ENCODE measurements around the gene HPSE2.
A peak's percentile ranks its signal among the peaks of the same experiment; 100 is the strongest.

The HPSE2 gene

DNA sequence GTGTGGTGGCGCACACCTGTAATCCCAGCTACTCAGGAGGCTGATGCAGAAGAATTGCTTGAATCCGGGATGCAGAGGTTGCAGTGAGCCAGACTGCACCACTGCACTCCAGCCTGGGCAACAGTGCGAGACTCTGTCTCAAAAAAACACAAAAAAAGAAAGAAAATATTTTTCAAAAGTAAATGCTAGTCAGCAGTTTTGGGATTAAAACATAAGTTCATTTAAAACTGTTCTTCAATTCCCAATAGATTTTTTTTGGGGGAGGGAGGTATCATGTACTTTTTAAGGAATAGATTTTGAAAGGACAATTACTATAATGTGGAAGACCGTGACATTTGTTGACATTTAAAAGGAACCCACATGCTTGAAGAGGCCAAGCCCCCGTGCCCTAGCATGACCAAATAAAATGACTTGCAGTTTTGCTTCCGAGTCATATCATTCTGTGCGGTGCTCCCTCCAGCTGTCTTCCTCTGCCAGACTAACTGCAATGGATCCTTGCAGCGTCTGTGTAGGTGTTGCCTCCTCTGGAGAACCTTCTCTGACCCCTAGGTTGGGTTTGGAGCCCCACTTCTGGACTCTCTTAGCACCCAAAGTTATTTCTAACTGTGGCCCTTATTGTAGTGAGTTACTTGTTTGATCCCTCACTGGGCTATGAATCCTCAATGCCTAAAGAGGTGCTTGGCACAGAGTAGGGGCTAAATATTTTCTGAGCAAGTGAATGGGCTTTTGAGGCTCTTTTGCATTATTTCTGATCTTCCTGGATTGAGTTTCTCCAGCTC lies 771.5 kb downstream of the HPSE2 start:
- DNase-seq (ENCODE audit: low read depth in 2 of 2): no peak

DNA sequence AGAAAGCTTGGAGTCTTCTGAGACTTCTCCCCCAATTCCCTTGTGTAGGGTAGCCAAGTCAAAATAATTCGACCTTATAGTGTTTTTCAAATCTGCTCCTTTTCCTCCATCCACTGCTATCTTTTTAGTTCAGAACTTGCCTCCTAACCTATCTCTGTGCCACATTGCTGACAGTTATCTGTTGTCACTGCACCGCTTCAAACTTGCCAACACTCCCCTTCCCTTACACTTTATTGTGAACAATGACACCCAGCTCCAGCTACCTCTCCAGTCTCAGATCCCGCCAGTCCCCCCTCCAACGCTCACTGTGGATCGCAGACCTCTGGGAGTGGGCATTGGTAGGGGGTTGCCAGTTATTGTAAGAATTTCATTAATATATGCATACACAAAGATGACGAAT lies 772.6 kb downstream of the HPSE2 start:
- DNase-seq (ENCODE audit: low read depth in 2 of 2): no peak

DNA sequence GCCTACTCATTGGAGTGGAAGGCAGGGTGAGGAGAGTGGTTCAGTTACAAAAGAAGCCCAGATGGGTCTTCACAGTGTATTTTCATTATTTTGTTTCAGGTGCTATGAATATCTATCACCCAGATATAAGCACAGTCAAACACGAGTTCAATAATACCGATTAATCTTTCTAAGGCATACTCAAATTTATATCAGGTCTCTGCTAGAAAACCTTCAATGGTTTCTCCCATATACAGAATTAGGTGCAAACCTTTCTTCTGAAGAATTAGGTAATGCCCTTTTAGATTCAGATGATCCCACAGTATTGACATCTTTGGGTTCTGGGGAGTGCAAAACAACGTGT lies 774.2 kb downstream of the HPSE2 start:
- no peak for DNase-seq (ENCODE audit: low read depth in 2 of 2)

- DNase-seq (ENCODE audit: low read depth in 2 of 2): no peak
These were observed 774.7 kb downstream of the HPSE2 start for GRCh38 chr10:98460837-98461499.

- no peak for DNase-seq (ENCODE audit: low read depth in 2 of 2)
These were observed 776.6 kb downstream of the HPSE2 start for GRCh38 chr10:98458809-98459784.

DNA sequence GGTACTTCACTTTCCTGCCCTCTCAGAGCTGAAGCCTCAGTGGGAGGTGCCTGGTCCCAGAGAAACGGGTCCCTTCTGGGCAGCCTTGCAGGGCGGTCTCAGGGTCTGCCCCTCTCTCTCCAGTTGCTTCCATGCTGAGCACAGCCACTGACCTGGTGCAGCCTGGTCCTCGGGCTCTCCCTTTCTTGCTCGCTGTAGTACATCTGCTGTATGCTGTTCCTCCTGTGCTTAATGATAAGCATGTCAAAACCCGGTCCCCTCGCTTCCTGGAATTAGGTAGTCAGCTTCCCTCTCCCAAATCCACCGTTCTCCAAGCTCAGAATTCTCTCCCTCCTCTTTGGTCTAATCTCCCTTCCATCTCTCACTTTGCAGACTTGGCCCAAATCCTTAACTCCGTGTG lies 777.9 kb downstream of the HPSE2 start:
- no peak for DNase-seq (ENCODE audit: low read depth in 2 of 2)

DNA sequence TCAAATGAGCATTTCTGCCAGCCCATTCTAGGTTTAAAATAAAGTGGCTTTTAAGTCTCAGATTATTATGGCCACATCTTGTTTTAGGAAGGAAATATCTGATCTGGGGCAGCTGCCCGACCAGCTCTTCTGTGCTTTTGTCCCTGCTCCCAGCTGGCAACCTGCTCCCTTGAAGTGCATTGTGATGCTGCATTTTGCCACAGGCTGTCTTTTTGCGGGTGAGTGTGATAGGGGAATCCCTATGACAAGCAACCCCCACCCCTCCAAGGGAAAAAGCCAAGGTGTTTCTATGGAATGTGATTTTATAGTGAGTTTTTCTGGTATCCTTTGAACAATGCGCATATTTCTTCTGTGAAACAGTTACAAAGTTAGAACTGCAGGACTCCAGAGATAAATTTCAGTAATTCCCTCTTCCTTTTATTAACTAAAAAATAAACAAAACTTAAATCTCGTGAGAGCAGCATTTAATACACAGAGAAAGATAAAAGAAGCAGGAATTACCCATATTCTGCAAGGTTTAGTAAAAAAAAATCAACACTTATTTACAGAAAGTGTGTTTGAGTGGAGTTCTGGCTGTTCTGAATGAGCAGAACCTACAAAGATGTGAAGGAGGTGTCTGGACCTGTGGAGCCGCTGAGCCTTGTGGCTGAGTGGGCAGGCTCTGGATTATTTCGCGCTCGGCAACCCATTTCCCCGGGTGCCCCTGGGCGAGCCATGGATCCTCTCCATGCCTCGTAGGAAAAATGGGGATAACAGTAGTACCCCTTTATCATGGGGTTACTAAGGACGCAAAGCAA lies 778.8 kb downstream of the HPSE2 start:
- no peak for DNase-seq (ENCODE audit: low read depth in 2 of 2)

DNA sequence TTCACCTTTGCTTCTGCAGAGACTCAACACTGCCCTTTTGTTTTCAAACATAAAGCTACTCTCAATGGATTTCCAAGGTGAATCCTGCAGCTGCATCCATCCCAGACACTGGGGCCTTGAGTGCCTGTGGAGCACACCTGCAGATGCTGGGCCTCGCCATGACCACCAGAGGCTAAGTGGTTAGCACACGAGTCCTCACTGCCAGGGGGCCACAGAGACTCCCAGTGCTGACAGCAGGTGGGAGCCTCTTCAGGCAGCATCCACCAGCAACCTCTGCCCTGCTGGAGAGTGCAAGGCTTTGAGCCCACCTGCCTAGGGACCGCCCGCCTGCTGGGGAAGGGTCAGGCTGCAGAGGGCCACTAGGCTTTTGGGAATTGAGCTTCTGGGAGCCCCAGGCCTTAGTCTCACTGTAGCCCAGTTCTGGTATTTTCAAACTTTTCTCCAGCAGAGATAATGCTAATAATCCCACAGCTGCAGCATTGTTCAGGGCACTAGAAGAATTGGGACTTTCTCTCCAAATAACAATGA lies 779.5 kb downstream of the HPSE2 start:
- no peak for DNase-seq (ENCODE audit: low read depth in 2 of 2)

GRCh38 chr10:98453729-98454128 lies 781.9 kb downstream of the HPSE2 start:
- DNase-seq (ENCODE audit: low read depth in 2 of 2): no peak

DNA sequence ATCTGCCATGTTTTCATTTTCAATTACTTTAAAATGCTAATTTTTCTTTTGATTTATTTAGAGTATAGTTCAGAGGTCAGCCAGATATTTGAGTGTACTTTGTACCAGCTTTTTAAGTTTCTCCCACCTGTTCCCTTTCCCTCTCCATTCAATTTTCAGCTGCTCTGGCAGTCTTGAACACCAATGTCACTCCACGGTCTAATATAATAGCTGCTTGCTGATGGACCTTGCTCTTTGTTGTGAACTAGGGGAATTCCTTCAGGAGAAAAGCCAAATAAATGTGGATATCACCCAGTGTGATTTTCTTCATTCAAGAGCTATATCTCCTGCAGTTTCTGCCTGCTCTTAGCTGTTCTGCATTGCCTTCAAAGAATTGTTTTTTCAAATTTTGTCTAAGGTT lies 785.0 kb downstream of the HPSE2 start:
- no peak for DNase-seq (ENCODE audit: low read depth in 2 of 2)

- no peak for DNase-seq (ENCODE audit: low read depth in 2 of 2)
These were observed 786.4 kb downstream of the HPSE2 start for GRCh38 chr10:98449287-98449686.

DNA sequence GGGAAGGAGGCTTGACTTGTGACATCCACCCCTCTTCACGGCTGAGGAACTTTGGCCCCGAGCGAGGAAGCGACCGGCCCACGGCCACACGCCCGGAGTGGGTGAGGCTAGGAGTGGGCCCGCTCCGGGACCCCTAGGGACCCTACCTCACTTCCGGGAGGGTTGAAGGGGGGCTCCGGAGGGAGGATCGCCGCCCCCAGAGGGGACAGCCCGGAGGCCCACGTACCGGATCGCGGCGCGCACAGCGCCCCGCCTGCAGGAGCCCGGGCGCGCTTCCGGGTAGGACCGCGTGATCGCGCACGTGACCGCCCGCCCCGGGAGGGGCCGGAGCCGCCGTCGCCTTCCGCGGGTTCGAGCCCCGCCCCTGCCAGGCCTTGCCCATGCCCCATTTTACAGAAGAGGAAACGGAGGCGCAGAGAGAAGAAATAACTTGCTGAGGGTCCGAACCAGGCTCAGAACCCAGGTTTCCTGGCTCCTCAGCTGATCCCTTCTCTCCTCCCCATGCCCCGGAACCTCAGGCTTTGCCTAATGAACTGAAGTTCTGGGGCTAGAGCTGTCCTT lies 788.9 kb downstream of the HPSE2 start, which contains the start of gene HPS1:
HPS1 (minus strand) TSS at position 275 of the 561 bp plus-strand sequence. CDS start 3,695 bp downstream, outside the sequence.
- DNase-seq (ENCODE audit: low read depth in 2 of 2): peak; percentile 80 to 84

DNA sequence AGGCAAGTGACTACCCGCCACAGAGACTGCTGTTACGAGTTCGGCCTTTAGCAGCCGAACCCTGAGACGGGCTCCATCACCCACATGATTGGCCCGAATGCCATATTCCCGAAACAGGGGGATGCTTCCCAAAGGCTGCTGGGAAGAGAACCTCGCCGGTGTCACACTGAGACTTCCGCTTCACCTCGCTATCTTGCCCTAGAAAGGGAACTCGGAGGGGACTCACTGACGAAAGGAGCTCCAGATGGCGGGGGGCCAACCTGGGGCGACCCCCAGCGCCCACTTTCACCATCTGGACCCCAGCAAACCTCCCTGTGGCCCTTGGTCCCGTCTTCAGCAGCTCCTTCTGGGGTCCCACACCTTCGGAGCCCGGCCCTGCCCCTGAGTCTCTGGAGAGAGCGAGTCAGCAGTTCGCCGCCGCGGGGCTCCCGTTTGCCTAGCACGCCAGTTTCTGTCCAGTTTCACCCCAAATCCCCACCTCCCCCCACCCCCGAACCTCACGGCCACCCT lies 789.4 kb downstream of the HPSE2 start:
- peak; percentile 19 to 27 for DNase-seq (ENCODE audit: low read depth in 2 of 2)

DNA sequence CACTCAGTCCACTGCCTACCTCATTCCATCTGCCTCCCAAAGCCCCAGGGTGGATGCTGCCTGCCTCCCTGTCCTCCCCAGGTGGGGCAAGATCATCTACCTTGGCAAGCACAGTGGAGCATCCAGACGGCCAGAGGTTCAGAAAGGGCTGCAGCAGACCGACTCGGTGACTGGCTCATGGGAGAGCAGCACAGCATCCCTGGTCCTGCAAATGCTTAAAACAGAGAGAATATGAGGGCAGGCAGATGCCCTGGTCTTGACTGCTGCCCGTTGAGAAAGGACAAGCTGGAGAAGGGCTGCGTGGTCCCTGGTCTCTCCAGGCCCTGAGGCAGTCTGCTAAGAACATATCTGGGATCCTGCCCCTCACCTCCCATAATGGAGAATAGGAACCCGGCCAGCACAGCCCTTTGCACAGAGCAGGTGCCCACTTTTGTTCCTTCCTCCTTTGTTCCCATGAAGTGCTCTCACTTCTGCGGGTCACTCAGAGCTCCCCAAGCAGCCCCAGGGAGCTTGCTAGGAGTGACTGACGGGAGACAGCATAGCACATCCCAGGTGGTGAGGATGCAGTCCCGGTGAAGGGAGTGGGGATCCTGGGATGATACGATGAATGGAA lies 790.3 kb downstream of the HPSE2 start:
- no peak for DNase-seq (ENCODE audit: low read depth in 2 of 2)

DNA sequence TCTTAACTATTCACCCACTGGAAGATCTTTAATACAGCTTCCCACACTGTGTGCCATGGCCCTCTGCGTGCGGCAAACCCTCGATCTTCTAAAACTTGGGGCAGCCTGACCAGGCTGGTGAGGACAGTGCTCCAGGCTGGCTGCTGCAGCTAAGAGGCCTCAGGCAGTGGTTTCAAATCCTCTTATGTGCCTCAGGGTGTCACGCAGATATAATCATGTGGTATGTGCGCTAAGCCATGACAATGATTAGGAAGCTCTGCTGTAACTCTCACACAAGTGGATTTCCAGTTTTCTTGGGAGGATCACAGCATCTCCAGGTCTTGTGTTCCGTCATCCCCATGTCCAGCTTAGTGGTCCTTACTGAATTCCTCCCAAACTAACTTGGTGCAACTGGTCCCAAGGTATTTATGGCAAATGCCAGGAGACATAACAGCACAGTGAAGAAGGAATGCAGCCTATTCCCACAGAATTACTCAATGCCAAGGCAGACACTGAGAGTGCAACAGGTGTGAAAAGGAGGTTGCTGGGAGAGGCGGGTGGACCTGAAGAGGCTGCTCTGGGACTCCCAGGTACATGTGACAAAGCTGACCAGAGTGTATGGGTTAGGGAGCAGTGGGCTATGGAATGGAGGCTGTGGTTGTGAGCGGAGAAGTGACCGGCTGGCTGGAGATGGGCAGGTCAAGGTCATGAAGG lies 791.2 kb downstream of the HPSE2 start:
- no peak for DNase-seq (ENCODE audit: low read depth in 2 of 2)

DNA sequence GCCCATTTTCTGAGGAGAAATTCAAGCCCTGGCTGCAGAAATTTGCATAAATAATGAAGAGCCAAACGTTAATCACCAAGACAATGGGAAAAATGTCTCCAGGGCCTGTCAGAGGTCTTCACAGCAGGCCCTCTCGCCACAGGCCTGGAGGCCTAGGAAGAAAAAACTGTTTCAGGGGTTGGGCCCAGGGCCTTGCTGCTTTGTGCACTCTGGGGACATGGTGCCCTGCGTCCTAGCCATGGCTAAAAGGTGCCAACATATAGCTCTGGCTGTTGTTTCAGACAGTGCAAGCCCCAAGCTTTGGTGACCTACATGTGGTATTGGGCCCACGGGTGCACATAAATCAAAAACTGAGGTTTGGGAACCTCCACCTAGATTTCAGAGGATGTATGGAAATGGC lies 796.9 kb downstream of the HPSE2 start:
- no peak for DNase-seq (ENCODE audit: low read depth in 2 of 2)

DNA sequence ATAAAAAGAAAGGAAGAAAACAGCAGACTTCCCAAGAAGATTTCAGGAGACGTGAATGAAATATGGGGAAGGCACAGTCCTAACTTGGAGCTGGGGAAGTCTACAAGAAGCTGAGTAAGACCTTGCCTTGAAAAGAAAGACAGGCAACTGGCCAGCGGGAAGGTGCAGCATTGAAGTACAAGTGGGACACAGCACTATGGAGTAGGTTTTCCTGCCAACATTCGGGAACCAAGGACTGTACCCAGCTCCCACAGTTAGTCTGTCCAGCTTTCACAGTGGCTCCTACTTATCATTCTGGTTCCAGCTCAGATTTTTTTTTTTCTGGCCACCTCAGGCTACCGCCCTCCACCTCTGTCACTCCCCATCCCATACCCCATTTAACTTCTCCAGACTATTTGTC lies 798.9 kb downstream of the HPSE2 start:
- no peak for DNase-seq (ENCODE audit: low read depth in 2 of 2)

- DNase-seq (ENCODE audit: low read depth in 2 of 2): no peak
These were observed 800.5 kb downstream of the HPSE2 start for GRCh38 chr10:98435178-98435577.

GRCh38 chr10:98433881-98434732 lies 801.5 kb downstream of the HPSE2 start:
- DNase-seq (ENCODE audit: low read depth in 2 of 2): no peak

Measured in stimulated activated CD4-positive, alpha-beta T cell treated with anti-CD3 and anti-CD28 coated beads, Interleukin-4, amount 100 ng/mL, for 48 hours (primary cell).